Endodermal cell (in vitro differentiated cells): ENCODE measurements around the gene KDM6A. TPM values are rescaled to one million over a fixed set of nuclear protein-coding genes. Genes with fewer than 3 reads are reported as not detected.
A peak's percentile ranks its signal among the peaks of the same experiment; 100 is the strongest.

Source experiments
- DNase-seq: peaks from one replicate; pipeline ENCODE4 v3.0.0-alpha.2; 2017
- H3K27ac ChIP-seq: 2 replicates; pipeline ENCODE4 v1.5.1; 2013; ENCODE audit warnings: mild to moderate bottlenecking, low read depth, low read length, moderate library complexity
- H3K27me3 ChIP-seq: 2 replicates; pipeline ENCODE4 v1.6.1; 2013; ENCODE audit warnings: mild to moderate bottlenecking, low read length, moderate library complexity; ENCODE audit not compliant: insufficient read depth, control insufficient read depth, poor library complexity, severe bottlenecking
- H3K36me3 ChIP-seq: 2 replicates; pipeline ENCODE4 v1.7.0; 2013; ENCODE audit warnings: mild to moderate bottlenecking, low read length, moderate library complexity; ENCODE audit not compliant: control insufficient read depth, insufficient read depth
- H3K4me1 ChIP-seq: one replicate; pipeline ENCODE4 v1.7.0; 2013; ENCODE audit warnings: low read length; ENCODE audit not compliant: control insufficient read depth, insufficient read depth
- H3K4me3 ChIP-seq: 2 replicates; pipeline ENCODE4 v1.5.1; 2013; ENCODE audit warnings: mild to moderate bottlenecking, low read length, moderate library complexity
- H3K9ac ChIP-seq: 2 replicates; pipeline ENCODE4 v1.6.1; 2013; ENCODE audit warnings: mild to moderate bottlenecking, low read length, moderate library complexity; ENCODE audit not compliant: poor library complexity, severe bottlenecking; ENCODE audit errors: extremely low read depth
- H3K9me3 ChIP-seq: 2 replicates; pipeline ENCODE4 v1.6.1; 2013; ENCODE audit warnings: mild to moderate bottlenecking, low read length, moderate library complexity; ENCODE audit not compliant: control insufficient read depth
- H3K27ac Mint-ChIP-seq: 2 replicates; pipeline ENCODE4 v1.8.0; 2020; ENCODE audit warnings: mixed read lengths
- H3K27me3 Mint-ChIP-seq: 2 replicates; pipeline ENCODE4 v1.8.0; 2021; ENCODE audit warnings: mild to moderate bottlenecking, mixed read lengths; ENCODE audit not compliant: insufficient read depth
- H3K36me3 Mint-ChIP-seq: 2 replicates; pipeline ENCODE4 v1.8.0; 2020; ENCODE audit warnings: low read depth, mixed read lengths
- H3K4me1 Mint-ChIP-seq: 2 replicates; pipeline ENCODE4 v1.8.0; 2020; ENCODE audit warnings: mixed read lengths
- H3K4me3 Mint-ChIP-seq: 2 replicates; pipeline ENCODE4 v1.8.0; 2020; ENCODE audit warnings: mild to moderate bottlenecking, moderate library complexity, mixed read lengths
- H3K9me3 Mint-ChIP-seq: 2 replicates; pipeline ENCODE4 v1.8.0; 2020; ENCODE audit warnings: mild to moderate bottlenecking, mixed read lengths
- CTCF ChIP-seq: fragments of 200-600 bp; sonication (generic); conservative IDR thresholded peaks from 2 replicates; pipeline ENCODE4 v1.5.0; 2021; ENCODE audit warnings: antibody characterized with exemption, mild to moderate bottlenecking
- WGBS, 2 experiments: methylation state at CpG; one replicate each; pipeline versions ENCODE4 v1.1.5 to v1.1.7; 2013; ENCODE audit warnings: missing lambda C conversion rate in 2 of 2, mixed read lengths in 1 of 2; ENCODE audit not compliant: insufficient coverage in 1 of 2, insufficient read length in 1 of 2; 5-methylcytosine and 5-hydroxymethylcytosine counted together
- total RNA-seq, 2 donors: library from RNA; stranded (reverse); fragmentation: NEBNext Ultra II Directional in 1 of 2; extraction: Animal tissue kit (Norgen Biotek cat#: 25700) in 1 of 2; gene quantifications; 2 replicates in 1 of 2; 3 replicates in 1 of 2; pipeline ENCODE4 v1.2.1, GENCODE V29; 2021

The KDM6A gene
- total RNA-seq, 2 donors from 2014 or later, result 62.1 to 64.6 TPM

- Histone ChIP-seq H3K9ac (peak overlapping the region; percentile 55), H3K27me3 (no peaks in the 10 kb centered on the region), H3K27ac (no peak overlapping the region), H3K4me3 (peak overlapping the region; percentile 96), H3K4me1 (no peaks in the 10 kb centered on the region), H3K36me3 (peaks cover 6% of the 10 kb centered on the region), H3K9me3 (no peaks in the 10 kb centered on the region)
- Mint-ChIP-seq H3K27me3 (no peaks in the 10 kb centered on the region), H3K27ac (peak overlapping the region; percentile 39), H3K9me3 (peaks cover 28% of the 10 kb centered on the region), H3K36me3 (peaks cover 4% of the 10 kb centered on the region), H3K4me3 (peak overlapping the region; percentile 87), H3K4me1 (no peaks in the 10 kb centered on the region)
- TF ChIP-seq CTCF, result no peak
- WGBS, 2 experiments, result 70 to 75% methylated on average over 2 to 3 of the region's 5 CpGs
- no peak for DNase-seq
These were observed 2.1 kb downstream of the KDM6A start for GRCh38 chrX:44875185-44875489.

GRCh38 chrX:44876086-44876485 is 3.1 kb downstream of the KDM6A start:
- H3K36me3 ChIP-seq, result peaks cover 6% of the 10 kb centered on the region
- H3K9me3 ChIP-seq, result no peaks in the 10 kb centered on the region
- H3K4me1 Mint-ChIP-seq, result no peaks in the 10 kb centered on the region
- WGBS, 2 experiments, result 70% methylated on average over 4 of the region's 4 CpGs; no CpG with 5 or more reads in 1 of the 2 experiments
- H3K27ac Mint-ChIP-seq, result no peak overlapping the region
- no peak for TF ChIP-seq CTCF
- H3K4me3 ChIP-seq, result peak overlapping the region; percentile 96
- no peaks in the 10 kb centered on the region for H3K27me3 ChIP-seq
- H3K27me3 Mint-ChIP-seq, result no peaks in the 10 kb centered on the region
- H3K9ac ChIP-seq, result no peak overlapping the region
- peaks cover 8% of the 10 kb centered on the region for H3K36me3 Mint-ChIP-seq
- H3K4me3 Mint-ChIP-seq, result peak overlapping the region; percentile 87
- no peaks in the 10 kb centered on the region for H3K4me1 ChIP-seq
- H3K27ac ChIP-seq, result no peak overlapping the region
- peaks cover 33% of the 10 kb centered on the region for H3K9me3 Mint-ChIP-seq
- DNase-seq, result no peak

- Mint-ChIP-seq H3K4me1 (no peaks in the 10 kb centered on the region), H3K9me3 (peaks cover 32% of the 10 kb centered on the region), H3K27ac (no peak overlapping the region), H3K27me3 (no peaks in the 10 kb centered on the region), H3K4me3 (no peak overlapping the region), H3K36me3 (peaks cover 8% of the 10 kb centered on the region)
- H3K9ac ChIP-seq, result no peak overlapping the region
- H3K27ac ChIP-seq, result no peak overlapping the region
- no peaks in the 10 kb centered on the region for H3K4me1 ChIP-seq
- no peak overlapping the region for H3K4me3 ChIP-seq
- peaks cover 6% of the 10 kb centered on the region for H3K36me3 ChIP-seq
- 95 to 97% methylated on average over 6 to 10 of the region's 19 CpGs for WGBS, 2 experiments
- DNase-seq, result no peak
- no peak for TF ChIP-seq CTCF
- H3K27me3 ChIP-seq, result no peaks in the 10 kb centered on the region
- H3K9me3 ChIP-seq, result no peaks in the 10 kb centered on the region
These were observed 3.8 kb downstream of the KDM6A start for GRCh38 chrX:44876767-44877166.
